HG03196 (cell line): ENCODE data around the gene ZNF169.
A peak's percentile ranks its signal among the peaks of the same experiment; 100 is the strongest.
"Not testable (repeated sequence)": the region's sequence is repeated elsewhere in the genome, so short reads cannot be mapped to it uniquely, and the experiment has no call there.

ENCODE experiments used
- ATAC-seq: cut with Tn5 transposase; IDR thresholded peaks from one replicate; pipeline ENCODE4 v1.9.1; 2021; ENCODE audit not compliant: unreplicated experiment

Gene ZNF169

DNA sequence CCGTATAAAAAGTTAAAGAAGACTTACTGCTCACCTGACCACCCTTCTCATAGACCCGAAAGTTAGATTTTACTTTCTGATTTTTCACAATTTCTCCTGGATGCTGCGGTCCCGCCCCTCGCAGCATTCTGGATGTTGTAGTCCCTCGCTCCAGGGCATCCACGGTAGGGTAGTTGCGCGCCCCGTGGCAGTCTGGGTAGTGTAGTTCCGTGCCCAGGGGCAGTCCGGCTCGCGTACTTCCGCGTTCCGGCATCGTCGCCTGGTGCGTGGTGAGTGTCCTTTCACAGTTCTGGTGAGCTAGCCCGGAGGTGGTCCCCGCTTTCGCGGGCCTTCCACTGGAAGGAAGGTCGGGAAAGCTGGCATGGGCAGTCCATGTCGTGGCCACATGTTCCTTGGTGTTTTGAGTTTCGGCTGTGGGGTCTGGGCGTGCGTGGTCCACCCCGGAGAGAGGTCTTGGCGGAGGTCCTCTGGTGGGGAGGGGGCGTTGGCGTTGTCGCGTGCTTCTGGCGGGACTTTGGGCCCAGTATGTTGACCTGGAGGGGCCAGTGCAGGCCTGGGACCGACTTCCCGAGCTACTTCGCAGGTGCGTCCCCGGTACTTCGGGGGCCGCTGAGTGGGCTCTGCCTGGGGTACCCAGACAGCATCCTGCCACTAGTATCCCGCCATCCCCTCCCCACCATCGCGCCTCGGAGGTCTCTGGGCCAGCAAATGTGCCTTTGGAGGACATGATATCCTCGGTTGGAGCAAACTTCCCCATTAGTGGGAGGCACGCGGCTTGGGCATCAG is at the start of gene ZNF169:
Gene ZNF169, plus strand, starts transcription at position 222 of the 786 bp plus-strand sequence. CDS start 19,515 bp downstream, outside the sequence.
- peak; percentile 99 for ATAC-seq

- no peak for ATAC-seq
Observed at GRCh38 chr9:94210616-94211603, 48.2 kb upstream of the ZNF169 start.

GRCh38 chr9:94212091-94212490 is 47.0 kb upstream of the ZNF169 start:
- ATAC-seq = no peak

- no peak for ATAC-seq
Observed at GRCh38 chr9:94212531-94212930, 46.6 kb upstream of the ZNF169 start.

DNA sequence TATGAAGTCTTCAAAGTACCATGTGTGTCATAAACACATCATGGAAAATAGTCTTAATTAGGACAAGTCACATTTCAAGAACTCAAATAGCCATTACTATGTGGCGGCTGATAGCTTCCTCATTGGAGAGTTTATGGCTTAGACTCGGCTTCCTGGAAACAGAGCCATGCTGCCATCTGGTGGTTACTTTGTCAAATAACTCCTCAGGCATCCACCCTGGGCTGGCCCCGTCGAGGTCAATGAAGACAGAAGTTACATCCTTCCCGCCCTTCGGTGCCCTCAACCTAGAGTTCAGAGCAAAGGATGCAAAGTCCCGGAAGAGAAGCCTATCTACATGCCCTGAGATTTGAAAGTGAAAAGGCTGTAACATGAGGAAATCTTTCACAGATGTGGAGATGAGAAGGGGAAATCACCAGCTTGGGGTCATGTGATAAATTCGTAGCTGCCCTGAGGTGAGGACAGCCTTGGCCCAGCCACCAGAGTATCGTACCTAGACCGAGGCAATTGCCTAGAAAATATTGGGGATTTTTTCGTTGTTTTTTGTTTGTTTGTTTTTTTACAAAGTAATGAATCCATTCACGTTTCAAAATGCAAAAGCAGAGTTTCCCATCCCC is 45.5 kb upstream of the ZNF169 start:
- peak; percentile 91 for ATAC-seq

DNA sequence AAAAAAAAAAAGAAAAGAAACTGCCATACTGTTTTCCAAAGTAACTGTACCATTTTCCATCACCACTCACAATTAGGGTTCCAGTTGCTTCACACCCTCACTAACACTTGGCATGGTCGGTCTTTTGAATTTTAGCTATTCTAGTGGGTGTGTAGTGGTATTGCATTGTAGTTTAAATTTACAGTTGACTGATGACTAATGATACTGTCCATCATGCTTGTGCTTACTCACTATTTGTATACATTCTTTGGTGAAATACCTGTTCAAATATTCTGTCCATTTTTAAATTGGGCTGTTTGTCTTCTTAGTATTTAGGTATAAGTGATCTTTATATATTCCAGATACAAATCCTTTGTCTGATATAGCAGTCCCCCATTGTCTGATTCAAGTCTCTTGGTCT is 36.2 kb upstream of the ZNF169 start:
- no peak for ATAC-seq

- ATAC-seq = not testable (repeated sequence)
Observed at GRCh38 chr9:94225413-94225812, 33.7 kb upstream of the ZNF169 start.

- no peak for ATAC-seq
Observed at GRCh38 chr9:94228616-94229015, 30.5 kb upstream of the ZNF169 start.

- ATAC-seq = no peak
Observed at GRCh38 chr9:94232428-94232827, 26.7 kb upstream of the ZNF169 start.

DNA sequence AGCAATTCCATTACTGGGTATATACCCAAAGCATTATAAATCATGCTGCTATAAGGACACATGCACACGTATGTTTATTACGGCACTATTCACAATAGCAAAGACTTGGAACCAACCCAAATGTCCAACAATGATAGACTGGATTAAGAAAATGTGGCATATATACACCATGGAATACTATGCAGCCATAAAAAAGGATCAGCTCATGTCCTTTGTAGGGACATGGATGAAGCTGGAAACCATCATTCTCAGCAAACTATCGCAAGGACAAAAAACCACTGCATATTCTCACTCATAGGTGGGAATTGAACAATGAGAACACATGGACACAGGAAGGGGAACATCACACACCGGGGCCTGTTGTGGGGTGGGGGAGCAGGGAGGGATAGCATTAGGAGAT is 18.0 kb upstream of the ZNF169 start:
- not testable (repeated sequence) for ATAC-seq

DNA sequence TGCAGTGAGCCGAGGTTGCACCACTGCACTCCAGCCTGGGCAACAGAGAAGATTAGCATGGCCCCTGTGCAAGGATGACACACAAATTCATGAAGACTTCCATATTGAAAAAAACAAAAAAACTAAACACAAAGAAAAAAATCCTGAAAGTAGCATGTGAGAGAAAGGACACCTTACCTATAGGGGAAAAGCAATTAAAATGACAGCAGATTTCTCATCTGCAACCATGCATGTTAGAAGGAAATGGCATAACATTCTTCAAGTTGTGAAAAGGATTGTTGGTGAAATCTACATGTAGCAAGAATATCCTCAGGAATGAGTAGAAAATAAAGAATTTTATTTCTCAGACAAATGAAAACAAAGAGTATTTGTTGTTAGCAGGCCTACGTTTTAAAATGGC is 13.4 kb upstream of the ZNF169 start:
- ATAC-seq = no peak

DNA sequence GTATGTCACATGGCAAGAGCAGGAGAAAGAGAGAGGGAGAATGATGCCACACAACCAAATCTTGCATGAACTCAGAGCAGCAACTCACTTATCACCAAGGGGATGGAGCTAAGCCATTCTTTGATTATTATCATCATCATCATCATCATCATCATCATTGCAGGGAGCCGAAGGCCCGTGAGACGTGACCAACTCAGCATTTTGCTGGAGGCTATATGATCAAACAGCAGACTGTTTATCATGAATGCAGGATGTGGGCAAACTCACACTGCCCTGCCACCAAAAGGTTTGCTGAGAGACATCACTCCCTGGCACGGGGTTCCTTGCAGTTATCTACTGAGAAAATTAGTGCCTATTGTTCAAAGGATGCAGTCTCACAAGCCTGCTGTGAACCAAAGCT is 8.6 kb upstream of the ZNF169 start:
- ATAC-seq = no peak

DNA sequence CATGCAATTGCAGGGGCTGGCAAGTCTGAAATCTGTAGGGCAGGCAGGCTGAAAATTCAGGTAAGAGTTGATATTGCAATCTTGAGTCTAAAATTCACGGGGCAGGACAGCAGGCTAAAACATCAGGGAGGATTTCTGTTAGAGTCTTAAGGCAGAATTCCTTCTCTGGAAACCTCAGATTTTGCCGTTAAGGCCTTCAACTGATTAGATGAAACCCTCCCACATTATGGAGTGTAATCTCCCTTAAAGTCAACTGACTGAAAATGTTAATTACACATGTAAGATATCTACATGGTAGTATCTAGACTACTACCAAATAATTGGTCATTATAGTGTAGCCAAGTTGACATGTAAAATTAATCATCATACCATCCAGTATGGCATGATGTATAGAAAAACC is 3.1 kb upstream of the ZNF169 start:
- ATAC-seq = no peak

- not testable (repeated sequence) for ATAC-seq
Observed at GRCh38 chr9:94265626-94266402, 6.7 kb downstream of the ZNF169 start.

- no peak for ATAC-seq
Observed at GRCh38 chr9:94269264-94269663, 10.2 kb downstream of the ZNF169 start.

DNA sequence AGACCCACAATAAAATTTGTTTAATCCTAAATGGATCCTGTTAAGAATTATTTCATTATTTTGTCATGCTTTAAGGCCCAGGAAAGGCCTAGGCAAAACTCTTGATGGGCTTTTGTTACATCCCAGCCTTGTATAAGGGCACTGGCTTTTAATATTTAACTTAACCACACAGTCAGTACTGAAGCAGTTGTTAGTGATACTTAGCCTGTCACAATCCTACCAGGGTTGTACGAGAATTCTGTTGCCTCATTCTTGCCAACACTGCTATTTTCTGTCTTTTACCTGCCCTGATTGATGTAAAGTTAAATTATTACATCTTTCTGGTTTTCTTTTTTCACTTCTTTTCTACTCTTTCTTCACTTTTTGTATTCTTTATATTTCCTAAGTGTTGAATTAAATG is 10.9 kb downstream of the ZNF169 start:
- ATAC-seq = no peak

DNA sequence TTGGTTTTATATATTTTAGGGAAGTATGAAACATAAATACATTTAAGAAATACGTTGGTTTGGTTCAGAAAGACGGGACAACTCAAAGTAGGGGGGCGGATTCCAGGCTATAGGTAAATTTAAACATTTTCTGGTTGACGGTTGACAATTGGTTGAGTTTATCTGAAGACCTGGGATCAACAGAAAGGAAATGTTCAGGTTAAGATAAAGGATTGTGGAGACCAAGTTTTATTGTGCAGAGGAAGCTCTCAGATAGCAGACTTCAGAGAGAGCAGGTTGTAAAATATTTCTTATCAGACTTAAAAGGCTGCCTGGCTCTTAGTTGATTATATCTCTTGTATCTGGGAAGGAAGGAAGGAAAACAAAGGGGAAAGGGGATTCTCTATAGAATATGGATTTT is 17.9 kb downstream of the ZNF169 start:
- not testable (repeated sequence) for ATAC-seq

DNA sequence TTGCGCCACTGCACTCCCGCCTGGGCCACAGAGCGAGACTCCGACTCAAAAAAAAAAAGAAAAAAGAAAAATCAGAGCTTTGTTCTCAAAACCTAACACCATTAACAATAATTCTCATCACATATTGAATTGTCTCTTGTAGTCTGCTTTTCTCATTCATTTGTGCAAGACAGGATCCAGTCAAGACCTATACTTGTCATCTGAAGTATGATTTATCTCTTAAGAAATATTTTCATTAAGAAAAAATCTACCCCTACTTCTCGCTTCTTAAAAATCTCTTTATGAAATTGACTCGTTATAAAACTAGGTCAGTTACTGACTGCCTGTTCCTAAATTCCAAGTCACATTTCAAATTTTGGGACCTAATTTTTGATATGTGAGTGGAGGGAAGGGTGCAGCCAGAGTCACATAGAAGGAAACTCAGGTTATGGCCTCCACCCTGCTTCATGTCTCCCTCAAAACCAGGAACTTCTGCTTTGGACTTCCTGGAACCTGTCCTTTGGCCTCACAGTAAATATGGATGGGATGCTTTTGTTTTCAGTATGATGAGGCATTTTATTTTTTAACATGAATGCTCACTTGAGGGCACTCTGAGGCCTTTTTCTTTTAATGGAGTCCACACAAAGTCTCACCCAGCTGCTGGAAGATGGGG is 18.9 kb downstream of the ZNF169 start:
- no peak for ATAC-seq

DNA sequence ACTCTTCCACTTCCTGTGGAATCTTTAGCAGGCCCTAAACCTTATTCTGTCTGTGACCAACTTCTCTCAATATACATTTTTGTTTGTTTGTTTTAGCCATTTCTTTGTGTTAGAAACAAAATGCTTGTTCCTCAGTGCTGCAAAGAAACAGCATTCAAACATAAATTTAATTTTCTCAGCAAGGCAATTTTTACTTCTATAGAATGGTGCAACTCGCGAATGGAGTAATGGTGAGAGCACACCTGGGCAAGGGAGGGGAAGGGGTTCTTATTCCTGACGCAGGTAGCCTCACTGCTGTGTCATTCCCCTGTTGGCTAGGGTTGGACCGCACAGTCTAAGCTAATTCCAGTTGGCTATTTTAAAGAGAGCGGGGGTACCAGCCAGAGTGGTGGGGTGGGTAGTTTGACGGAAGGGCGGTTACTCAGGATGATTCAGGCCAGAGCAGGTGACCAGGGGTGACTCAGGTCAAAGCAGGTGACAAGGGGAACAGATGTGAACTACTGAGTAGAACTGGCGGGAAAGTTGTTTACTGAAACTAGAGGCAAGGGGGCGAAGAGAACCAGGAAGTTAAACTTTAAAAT is 21.4 kb downstream of the ZNF169 start:
- no peak for ATAC-seq

DNA sequence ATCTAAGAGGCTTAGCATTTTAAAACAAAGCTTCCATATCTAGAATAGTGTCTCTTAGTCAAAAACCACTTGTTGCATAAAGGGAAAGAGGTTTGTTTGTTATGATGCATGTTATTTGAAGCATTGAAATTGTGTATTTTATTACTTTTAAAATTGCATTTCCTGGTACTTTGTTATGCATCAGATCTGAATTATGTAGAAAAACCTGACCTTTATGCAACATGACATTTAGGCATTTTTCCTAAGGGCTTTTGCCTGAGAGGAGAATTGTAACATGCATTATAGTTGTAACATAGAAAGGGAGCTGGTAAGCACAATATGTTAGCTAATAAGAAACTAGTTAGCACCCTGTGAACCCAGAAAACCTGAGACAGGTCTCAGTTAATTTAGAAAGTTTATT is 22.0 kb downstream of the ZNF169 start:
- ATAC-seq = no peak
